HG02763 (cell line): ENCODE results near the gene CD2BP2.
A peak's percentile ranks its signal among the peaks of the same experiment; 100 is the strongest.

Source experiments
- ATAC-seq: cut with Tn5 transposase; IDR thresholded peaks from one replicate; pipeline ENCODE4 v1.9.1; 2021; ENCODE audit warnings: mild to moderate bottlenecking, moderate library complexity; ENCODE audit not compliant: unreplicated experiment

The CD2BP2 gene

DNA sequence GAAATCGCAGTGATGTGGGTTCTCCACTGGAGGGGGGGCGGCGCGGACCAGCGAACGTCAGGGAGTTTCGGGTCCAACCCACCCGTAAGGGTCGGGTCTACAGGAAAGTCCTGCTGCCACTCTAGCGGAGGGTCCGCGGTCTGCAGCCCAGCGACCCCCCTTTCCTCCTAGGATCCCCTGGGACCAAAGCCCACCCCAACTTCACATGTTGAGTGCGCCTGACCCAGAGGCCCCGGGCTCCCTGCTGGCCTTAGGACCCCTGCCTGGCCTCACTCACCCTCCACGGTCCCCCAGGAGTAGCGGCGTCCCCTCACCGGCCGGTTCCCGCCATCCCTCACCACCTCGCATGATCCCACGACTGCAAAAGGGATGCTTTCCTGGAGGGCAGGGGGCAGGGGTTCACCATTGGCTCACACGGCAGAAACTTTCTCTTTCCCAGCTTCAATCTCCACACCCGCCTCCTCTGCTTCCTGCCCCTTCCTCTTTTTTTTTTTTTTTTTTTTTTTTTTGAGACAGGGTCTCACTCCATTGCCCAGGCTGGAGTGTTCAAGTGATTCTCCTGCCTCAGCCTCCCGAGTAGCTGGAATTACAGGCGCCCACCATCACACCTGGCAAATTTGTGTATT lies 24.2 kb upstream of the CD2BP2 start:
- no peak for ATAC-seq

DNA sequence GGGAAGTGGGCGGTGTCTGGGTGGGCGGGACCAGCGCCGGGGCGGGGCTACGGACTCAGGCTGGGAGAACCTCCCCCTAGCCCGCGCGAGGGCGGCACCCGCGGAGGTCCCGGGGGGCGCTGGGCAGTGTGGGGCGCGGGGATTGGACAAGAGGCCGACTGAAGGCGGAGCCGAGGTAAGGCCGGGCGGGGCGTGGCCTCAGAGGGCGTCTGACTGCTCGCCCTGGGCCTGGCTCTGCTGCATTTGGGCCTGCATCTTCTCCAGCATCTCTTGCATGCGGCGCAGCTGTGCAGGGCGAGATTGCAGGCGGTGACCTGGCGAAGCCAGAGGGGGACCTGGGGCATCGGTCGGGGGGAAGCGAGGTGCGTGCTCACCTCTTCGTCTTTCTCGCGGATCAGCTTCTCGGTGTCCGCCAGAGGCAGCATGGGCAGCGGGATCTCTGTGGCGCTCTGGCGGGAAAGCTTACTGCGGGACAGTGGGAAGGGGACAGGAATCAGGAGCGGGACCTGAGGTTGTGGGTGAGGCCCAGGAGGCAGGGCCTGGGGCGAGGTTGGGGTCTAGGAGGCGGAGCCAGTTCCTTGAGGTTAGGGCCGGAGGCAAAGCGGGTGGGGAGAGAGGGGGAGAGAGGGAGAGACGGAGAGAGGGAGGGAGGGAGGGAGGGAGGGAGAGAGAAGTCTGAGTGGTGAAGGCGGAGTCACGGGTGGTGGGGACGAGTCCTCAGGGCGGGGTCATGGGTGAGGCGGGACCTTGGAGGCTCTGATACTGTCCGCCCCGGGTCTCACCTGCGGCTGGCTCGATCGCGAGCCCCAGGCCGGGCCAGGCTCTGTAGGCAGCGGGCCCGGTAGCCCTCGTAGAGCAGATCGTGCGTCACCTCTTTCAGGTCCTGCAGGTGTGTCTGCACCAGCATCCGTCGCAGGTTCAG lies 23.4 kb upstream of the CD2BP2 start:
- peak; percentile 78 for ATAC-seq

DNA sequence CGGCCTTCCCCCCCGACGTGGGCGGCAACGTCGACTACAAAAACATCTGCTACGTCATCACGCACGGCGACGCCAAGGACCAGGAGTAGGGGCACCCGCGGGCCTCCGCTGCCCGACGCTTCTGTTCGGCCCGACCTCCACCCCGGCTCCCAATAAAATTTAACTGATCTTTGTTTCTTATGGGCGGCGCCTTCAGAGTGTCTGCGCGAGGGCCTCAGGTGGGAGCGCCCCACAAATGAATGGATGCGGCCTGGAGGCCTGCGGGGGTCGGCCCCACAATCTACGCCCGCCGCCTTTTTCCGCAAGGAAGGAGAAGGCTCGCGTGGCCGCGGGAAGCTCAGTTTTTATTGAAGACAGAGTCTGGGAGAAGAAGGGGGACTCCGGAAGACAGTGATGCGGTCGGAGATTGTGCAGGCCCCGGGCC lies 22.7 kb upstream of the CD2BP2 start:
- ATAC-seq = peak; percentile 39

DNA sequence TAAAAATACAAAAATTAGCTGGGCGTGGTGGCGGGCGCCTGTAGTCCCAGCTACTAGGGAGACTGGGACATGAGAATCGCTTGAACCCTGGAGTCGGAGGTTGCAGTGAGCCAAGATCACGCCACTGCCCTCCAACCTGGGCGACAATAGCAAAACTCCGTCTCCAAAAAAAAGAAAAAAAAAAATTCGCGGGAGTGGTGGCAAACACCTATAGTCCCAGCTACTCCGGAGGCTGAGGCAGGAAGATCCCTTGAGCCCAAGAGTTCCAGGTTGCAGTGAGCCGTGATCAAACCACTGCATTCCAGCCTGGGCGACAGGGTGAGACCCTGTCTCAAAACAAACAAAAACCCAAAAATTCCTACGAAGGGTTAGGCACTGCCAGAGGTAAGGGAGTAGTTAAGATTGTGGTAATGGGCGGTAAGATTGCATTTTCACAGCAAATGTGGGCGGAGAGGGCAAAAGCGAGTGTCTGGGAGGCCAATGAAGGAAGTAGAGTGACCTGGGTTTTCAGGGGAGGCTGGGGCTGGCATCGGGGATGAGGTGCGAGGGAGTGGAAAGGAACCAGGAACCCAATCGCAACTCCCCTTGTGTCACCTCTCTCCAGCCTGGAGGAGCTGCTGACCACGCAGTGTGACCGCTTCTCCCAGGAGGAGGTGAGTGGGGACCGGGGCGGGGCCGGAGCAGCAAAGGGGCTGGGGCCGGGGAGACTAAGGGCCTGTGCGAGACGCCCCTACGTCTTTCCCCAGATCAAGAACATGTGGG lies 22.1 kb upstream of the CD2BP2 start:
- no peak for ATAC-seq

DNA sequence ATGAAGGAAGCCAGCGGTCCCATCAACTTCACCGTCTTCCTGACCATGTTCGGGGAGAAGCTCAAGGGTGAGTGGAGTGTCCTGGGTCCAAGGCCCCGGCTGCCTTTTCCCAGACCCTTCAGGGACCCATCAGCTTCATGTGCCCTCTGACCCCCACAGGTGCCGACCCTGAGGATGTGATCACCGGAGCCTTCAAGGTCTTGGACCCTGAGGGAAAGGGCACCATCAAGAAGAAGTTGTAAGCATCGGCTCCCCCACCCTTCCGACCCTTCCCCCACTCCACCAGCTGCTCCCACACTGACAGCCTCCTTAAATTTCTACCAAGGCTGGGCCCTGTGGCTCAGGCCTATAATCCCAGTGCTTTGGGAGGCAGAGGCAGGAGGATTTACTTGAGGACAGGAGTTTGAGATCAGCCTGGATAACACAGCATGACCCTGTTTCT lies 21.4 kb upstream of the CD2BP2 start:
- ATAC-seq = no peak

DNA sequence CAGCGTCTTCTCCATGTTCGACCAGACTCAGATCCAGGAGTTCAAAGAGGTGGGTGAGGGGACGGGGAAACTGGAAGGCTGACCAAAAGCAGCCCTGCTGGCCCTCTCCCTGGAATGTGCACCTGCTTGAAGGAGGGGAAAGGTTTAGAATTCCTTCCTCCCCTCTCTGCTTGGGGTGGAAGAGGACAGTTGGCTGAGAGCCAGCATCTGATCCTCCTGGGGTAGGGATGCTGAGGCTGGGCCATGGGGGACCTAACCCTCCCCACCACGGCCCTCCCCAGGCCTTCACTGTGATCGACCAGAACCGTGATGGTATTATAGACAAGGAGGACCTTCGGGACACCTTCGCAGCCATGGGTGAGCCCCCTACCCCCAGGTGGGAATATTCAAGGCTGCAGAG lies 20.8 kb upstream of the CD2BP2 start:
- ATAC-seq = no peak

DNA sequence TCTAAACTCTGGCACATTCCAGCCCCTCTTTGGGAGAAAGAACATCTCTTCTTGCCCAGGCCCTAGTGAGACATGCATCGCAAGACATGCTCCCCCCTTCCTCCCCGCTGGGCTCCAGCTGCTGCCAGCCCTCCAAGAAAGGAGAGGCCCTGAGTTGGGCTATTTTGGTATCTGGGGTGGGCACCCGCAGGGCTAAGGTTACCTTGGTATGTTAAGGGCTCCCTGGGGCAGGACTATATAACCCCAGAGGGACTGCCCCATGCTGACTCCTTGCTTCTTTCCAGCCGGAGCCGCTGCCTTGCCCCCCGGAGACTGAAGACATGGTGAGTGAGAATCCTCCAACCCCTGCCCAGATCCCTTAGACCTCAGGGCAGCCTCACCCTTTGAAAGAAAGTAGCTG lies 19.4 kb upstream of the CD2BP2 start, which contains the start of gene MYL11:
Gene MYL11 (plus strand): TSS at position 265 of the 400 bp plus-strand sequence. CDS start 56 bp downstream, at position 321.
- ATAC-seq = no peak

DNA sequence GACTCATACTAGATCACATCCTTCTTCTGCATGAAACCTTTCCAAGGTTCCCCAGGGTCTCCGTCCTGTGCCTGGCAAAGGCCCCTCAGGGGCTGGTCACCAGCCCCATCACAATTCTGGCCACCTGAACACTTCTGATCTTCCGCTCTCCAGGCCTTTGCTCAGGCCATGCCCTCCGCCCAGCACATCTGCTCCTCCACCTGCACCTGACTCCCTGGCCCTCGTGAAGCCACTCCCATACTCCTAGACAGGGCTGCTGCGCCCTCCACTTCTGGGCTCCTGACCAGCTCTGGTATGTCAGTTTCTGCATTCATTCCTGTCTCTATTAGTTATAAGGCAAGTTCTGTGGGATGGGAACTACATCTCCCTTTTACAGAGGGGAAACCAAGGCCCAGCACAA lies 17.6 kb upstream of the CD2BP2 start:
- no peak for ATAC-seq

DNA sequence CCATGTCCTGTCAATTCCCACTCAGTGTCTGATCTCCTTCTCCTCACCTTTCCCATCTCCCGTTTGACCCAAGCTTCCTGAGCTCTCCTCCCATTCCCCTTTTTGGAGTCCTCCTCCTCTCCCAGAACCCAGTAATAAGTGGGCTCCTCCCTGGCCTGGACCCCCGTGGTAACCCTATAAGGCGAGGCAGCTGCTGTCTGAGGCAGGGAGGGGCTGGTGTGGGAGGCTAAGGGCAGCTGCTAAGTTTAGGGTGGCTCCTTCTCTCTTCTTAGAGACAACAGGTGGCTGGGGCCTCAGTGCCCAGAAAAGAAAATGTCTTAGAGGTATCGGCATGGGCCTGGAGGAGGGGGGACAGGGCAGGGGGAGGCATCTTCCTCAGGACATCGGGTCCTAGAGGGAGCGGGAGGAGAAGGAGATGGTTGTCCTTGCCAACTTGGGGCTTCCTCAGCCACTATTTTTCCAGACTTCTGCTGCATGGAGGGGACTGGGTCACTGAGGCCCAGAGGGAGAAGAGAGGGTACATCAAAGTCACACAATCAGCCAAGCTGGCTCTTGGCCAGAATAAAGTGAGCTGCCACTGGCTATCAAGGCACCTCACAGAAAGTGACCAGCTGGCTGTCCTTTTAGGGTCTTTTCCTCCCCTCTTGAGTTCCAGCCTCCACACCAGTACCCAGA lies 17.1 kb upstream of the CD2BP2 start:
- ATAC-seq = no peak

DNA sequence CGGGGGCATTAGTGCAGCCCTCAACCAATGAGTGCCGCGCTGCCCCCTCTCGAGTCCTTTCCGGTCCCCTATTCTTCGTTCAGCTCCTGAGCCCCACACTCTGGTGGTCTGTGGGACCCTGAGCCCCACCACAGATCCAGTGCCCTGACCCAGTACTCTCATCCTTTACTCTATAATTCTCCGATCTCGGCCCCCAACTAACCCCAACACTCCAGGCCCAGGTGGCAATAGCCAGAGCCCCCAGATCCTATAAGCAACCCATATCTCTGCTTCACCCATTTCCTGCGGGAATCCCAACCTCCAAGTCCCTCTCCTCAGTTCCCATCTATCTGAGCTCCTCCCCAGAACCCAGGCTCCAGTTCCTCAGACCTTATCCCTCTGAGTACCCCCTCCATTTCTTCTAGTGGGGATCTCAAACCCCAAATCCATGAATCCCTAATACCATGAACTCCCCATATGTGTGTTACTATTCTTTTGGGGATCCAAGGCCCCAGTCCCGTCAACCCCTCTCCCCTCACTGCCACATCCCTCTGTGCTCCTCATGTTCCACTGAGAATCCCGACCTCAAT lies 16.2 kb upstream of the CD2BP2 start:
- ATAC-seq = no peak

DNA sequence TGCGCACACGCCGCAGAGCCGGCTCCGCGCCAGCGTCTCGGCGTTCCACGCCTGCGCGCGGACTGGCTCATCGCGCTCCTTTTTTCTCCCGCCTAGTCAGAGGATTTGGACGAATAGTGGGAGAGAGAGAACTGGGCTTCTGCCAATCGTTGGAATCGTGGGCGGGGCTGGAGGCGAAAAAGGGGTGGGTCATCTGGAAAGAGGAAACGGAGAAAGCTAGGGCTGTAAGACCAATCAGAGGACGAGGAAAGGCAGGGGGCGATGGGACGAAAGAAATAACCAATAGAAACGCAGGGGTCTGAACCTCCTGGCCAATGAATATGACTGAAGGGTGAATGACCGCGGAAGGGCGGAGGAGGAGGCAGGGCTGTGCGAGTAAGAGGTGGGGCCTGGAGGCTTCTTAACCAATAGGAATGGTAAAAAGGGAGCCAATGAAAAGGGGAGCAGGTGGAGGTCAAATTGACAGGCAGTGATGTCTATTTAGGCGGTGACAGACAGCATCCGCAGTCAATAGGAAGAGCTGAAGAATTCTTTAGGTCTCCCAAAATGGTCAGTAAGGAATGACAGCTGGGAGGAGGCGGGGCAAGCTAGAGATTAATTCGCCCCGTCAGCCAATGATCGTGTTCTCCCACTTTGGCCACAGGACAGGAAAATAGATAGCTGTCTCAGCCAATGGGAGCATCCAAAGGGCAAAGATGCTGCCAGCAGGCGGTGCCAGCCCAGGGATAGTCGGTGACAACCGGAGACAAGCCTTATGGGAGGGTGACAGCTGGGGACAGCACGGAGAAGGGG lies 15.5 kb upstream of the CD2BP2 start, which contains the start of gene TBC1D10B:
Gene TBC1D10B (minus strand): TSS at position 39 of the 792 bp plus-strand sequence. CDS start 311 bp downstream, outside the sequence.
- ATAC-seq = peak; percentile 73

DNA sequence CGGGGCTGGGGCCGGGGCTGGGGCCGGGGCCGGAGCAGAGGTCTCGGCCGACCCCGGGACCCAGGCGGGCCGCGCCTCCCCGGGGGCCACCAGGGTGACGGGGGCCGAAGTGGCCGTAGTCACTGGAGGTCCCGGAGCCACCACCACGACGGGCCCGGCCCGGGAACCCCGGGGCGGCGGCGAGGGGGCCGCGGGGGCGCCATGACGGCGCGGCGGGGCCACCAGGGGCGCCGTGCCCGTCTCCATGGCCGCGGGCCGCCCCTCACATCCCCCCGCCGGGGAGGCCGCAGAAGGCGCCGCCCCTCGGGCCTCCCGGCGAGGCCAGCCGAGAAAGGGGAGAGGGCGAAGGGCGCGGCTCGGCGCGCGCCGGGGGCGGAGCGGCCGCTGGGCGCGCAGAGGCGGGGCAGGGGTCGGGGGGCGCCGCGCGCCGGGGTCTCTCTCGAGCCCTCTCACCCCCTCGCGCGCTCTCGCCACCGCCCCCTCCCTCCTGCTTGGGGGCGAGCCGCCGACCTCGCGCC lies 14.9 kb upstream of the CD2BP2 start:
- ATAC-seq = no peak

DNA sequence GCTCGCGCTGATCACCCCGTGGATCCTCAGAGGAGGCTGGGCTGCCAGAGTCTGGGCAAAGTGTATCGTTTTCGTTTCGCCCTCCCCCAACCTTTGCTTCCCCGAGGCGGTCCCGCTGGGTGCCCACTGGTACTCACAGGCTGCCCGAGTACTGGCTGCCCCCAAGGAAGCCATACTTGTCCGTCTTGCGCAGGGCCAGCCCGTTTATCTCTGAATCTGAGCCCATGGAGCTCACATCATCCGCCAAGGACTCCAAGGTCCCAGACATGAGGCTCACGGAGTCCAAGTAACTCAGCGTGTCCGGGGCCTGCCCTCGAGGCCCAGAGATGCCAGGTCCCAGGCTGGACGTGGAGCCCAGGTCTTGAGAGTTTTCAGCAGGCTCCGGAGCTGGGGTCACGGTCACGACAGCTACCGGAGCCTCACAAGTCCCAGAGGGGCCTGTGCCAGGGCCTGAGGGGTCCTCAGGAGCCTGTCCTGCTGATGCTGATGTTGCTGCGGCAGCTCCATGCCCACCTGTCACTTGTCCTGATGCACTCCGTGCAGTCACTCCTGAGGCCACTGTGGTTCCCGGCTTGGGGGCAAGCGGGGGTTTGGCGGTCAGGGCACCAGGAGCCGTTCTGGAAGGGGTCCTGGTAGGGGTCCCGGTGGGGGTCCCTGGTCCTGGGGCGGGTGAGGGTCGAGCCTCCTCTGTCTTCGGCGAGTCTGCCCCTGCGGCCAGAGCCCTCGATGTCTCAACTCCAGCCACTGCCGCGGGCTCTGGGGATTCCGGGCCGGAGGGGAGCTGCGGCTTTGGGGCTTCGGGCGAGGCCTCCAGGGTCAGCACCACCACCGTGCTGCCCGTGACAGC lies 14.2 kb upstream of the CD2BP2 start:
- no peak for ATAC-seq

DNA sequence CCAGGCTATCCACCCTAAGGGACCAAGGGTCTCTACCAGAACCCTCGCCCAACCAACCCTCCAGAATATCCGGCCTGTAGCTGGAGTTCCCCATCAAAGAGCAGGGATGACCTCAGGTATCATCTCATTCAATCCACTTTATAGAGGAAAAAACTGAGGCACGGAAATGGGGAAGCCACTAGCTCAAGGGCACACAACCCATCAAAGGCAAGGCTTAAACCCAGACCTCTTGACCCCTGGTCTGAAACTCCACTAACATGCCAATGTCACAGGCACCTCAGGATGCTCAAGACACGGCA lies 13.6 kb upstream of the CD2BP2 start:
- no peak for ATAC-seq

DNA sequence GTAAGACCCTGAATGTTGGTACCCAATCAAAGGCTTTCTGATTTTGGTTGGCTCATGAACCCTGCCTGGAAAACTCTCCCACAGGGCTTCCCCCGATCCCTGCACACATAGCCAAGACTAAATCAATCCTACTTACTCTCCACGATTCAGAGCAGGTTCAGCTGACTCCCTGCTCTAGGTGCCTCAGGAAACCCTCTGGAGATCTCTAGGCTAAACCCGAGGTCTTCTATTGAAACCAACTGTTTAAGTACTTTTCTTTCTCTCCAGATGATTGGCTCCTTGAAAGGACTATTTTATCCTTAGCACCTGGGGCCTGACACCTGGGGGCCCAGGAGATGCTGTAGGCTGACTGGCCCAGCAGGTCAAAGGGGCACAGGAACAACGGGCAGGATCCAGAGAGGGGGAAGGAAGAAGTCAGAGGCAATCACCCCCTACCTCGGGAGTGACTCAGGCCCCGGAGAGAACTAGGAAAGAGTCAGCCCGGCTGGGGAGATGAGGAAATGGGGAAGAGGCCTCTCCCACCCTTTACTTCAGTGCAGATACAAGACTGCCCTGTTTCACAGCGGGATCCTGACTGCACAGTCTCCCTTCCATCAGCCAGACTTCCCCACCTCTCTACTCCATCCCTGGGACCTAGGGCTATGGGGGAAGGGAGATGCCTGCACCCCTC lies 13.1 kb upstream of the CD2BP2 start:
- no peak for ATAC-seq

DNA sequence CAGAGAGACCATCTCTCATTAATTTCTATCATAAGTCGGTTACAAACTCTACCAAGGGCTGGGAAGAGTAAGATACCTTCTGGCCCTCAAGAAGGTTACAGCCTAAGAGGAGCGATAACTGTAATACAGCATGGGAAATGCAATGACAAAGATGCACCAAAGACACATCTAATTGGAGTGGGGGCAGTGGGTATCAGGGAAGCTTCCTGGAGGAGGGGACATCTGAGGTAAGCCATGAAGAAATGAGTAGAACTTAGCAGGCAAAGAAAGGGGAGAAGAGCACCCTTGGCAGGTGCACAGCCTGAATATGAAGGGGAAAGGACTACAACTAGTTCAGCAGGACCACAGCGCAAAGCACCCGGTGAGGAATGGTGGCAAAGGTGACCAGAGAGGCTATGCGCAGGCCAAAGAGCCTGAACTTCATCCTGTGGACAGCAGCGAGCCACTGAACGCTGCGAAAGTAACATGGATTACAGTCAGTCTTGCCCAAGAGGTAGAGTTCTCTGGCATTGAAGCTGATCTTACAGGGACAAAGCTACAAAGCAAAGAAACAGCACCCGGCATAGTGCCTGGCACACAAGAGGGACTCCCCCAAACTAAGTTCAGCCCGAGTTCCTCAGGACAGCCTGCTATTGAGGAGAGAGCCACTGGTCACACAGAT lies 12.4 kb upstream of the CD2BP2 start:
- ATAC-seq = no peak

DNA sequence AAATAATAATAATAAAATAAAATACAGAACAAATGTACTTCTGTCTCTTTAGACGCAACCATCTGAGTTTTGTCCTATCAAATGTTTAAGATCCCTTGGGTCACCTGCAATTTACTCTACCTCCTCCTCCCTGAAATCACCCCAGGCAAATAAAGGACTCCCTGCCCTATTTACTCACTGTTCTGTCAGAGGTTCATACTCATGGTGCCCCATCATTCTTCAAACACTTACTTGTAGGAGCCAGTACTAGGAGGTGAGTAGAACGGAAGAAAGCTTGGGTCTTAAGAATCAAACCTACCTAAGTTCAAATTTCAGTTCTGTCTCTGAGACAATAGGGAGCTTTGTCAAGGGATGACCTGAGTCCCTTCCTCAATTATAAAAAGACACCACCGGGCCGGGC lies 11.4 kb upstream of the CD2BP2 start:
- no peak for ATAC-seq

DNA sequence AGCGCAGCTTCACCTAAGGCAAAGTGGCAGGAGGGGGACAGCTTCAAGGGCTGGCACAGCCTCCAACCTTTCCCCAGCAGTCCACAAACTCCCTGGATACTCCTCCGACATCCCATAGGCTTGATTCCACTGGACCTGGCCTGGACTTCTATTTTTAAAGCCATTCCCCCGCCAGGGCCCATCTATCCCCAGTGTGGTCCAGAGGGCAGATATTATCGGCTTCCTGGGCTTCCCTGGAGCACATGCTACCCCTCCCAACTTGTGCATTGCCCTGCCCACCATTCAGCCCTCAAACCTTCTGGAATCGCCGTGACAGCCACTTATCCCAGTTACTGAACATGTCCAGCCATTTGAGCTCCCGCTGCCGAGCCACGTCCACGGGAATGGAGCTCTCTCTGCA lies 10.1 kb upstream of the CD2BP2 start:
- no peak for ATAC-seq
